SK-N-SH treated with all-trans-retinoic acid at 6 μM for 48 hours (cell line): ENCODE results near the gene KMO.

Source experiments
- ATAC-seq: fragments of 200-7000 bp; cut with Tn5 transposase; 3 replicates; pipeline ENCODE4 v1.9.1; 2020; ENCODE audit warnings: mild to moderate bottlenecking, moderate library complexity
- BACH2 ChIP-seq: fragments of 250-450 bp; sonication (Bioruptor Pico); IDR thresholded peaks from 2 replicates; pipeline ENCODE4 v1.9.0; 2021; ENCODE audit warnings: mild to moderate bottlenecking, borderline replicate concordance
- ESRRG ChIP-seq: fragments of 250-450 bp; sonication (Bioruptor Pico); IDR thresholded peaks from 2 replicates; pipeline ENCODE4 v1.6.1; 2021; ENCODE audit warnings: mild to moderate bottlenecking
- GLIS3 ChIP-seq: fragments of 250-450 bp; sonication (Bioruptor Pico); IDR thresholded peaks from 2 replicates; pipeline ENCODE4 v1.5.0; 2020; ENCODE audit warnings: mild to moderate bottlenecking, moderate library complexity
- ISL1 ChIP-seq: fragments of 250-450 bp; sonication (Bioruptor Pico); IDR thresholded peaks from 2 replicates; pipeline ENCODE4 v2.1.2; 2022; ENCODE audit warnings: mild to moderate bottlenecking, moderate library complexity
- OSR1 ChIP-seq: fragments of 250-450 bp; sonication (Bioruptor Pico); IDR thresholded peaks from 2 replicates; pipeline ENCODE4 v1.8.0; 2022; ENCODE audit warnings: moderate library complexity, mild to moderate bottlenecking, inconsistent platforms
- PPARA ChIP-seq: fragments of 250-450 bp; sonication (Bioruptor Pico); IDR thresholded peaks from 2 replicates; pipeline ENCODE4 v1.5.0; 2020; ENCODE audit warnings: mild to moderate bottlenecking, borderline replicate concordance
- RARB ChIP-seq: fragments of 250-450 bp; sonication (Bioruptor Pico); IDR thresholded peaks from 2 replicates; pipeline ENCODE4 v1.8.0; 2021; ENCODE audit warnings: mild to moderate bottlenecking, moderate library complexity
- TCF4 ChIP-seq: fragments of 250-450 bp; sonication (Bioruptor Pico); IDR thresholded peaks from 2 replicates; pipeline ENCODE4 v1.8.0; 2021; ENCODE audit warnings: mild to moderate bottlenecking, moderate library complexity, borderline replicate concordance
- TOX ChIP-seq: fragments of 250-450 bp; sonication (Bioruptor Pico); IDR thresholded peaks from 2 replicates; pipeline ENCODE4 v1.8.0; 2021; ENCODE audit warnings: mild to moderate bottlenecking, moderate library complexity, borderline replicate concordance
- ZC3H10 ChIP-seq: fragments of 250-450 bp; sonication (Bioruptor Pico); IDR thresholded peaks from 2 replicates; pipeline ENCODE4 v1.5.1; 2021; ENCODE audit warnings: mild to moderate bottlenecking, moderate library complexity
- ZFP30 ChIP-seq: fragments of 450-650 bp; formaldehyde crosslinking; IDR thresholded peaks from 2 replicates; pipeline ENCODE4 v1.5.0; 2022; ENCODE audit warnings: mild to moderate bottlenecking, moderate library complexity
- ZNF70 ChIP-seq: fragments of 450-650 bp; formaldehyde crosslinking; IDR thresholded peaks from 2 replicates; pipeline ENCODE4 v1.5.0; 2020; ENCODE audit warnings: mild to moderate bottlenecking, moderate library complexity
- ZNF8 ChIP-seq: fragments of 450-650 bp; formaldehyde crosslinking; IDR thresholded peaks from 2 replicates; pipeline ENCODE4 v1.5.0; 2020; ENCODE audit warnings: mild to moderate bottlenecking, moderate library complexity
- TF ChIP-seq, protein P1 (sequence below): fragments of 250-450 bp; sonication (Bioruptor Pico); IDR thresholded peaks from 2 replicates; pipeline ENCODE4 v1.5.0; 2020; ENCODE audit warnings: mild to moderate bottlenecking, moderate library complexity
- TF ChIP-seq, protein P2 (sequence below): fragments of 250-450 bp; sonication (Bioruptor Pico); IDR thresholded peaks from 2 replicates; pipeline ENCODE4 v1.8.0; 2020; ENCODE audit warnings: mild to moderate bottlenecking, moderate library complexity, borderline replicate concordance
- TF ChIP-seq, protein P3 (sequence below): fragments of 250-450 bp; sonication (Bioruptor Pico); IDR thresholded peaks from 2 replicates; pipeline ENCODE4 v1.5.1; 2021; ENCODE audit warnings: mild to moderate bottlenecking, moderate library complexity
- TF ChIP-seq, protein P4 (sequence below): fragments of 250-450 bp; sonication (Bioruptor Pico); IDR thresholded peaks from 2 replicates; pipeline ENCODE4 v1.8.0; 2021; ENCODE audit warnings: low read depth, mild to moderate bottlenecking, moderate library complexity, borderline replicate concordance

Gene KMO

DNA sequence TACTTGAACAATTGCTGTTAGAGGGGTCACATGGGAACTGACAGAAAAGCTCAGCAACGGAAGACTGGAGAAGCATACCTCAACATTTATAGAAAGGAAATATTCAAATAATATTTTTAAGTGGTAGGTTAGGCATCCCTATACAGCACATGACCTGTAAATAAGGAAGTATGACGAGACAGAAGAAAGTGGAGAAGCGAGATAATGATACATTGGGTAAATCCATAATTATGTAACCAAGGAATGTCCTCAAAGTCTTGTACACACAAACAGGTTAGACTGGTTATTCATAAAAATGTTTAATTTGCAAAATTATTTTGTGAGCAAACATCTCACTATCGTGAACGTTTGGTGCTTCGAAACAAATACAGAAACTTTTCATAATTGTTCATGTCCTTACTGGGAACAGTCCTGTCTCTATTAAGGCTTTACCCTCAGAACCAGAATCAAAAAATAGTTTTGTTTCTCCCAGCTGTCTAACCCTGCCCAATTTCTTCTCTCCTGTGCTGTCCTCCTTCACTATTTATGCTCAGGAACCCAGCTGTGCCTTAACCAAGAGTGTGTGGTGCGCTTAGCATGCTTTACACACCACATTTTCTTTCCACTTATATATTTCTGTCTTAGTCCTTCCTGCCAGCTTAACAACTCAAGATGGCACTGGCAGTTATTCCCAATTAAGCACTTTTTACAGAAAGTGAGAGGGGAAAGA lies 10.2 kb downstream of the KMO start (continued):
- TF ChIP-seq, protein P1, sequence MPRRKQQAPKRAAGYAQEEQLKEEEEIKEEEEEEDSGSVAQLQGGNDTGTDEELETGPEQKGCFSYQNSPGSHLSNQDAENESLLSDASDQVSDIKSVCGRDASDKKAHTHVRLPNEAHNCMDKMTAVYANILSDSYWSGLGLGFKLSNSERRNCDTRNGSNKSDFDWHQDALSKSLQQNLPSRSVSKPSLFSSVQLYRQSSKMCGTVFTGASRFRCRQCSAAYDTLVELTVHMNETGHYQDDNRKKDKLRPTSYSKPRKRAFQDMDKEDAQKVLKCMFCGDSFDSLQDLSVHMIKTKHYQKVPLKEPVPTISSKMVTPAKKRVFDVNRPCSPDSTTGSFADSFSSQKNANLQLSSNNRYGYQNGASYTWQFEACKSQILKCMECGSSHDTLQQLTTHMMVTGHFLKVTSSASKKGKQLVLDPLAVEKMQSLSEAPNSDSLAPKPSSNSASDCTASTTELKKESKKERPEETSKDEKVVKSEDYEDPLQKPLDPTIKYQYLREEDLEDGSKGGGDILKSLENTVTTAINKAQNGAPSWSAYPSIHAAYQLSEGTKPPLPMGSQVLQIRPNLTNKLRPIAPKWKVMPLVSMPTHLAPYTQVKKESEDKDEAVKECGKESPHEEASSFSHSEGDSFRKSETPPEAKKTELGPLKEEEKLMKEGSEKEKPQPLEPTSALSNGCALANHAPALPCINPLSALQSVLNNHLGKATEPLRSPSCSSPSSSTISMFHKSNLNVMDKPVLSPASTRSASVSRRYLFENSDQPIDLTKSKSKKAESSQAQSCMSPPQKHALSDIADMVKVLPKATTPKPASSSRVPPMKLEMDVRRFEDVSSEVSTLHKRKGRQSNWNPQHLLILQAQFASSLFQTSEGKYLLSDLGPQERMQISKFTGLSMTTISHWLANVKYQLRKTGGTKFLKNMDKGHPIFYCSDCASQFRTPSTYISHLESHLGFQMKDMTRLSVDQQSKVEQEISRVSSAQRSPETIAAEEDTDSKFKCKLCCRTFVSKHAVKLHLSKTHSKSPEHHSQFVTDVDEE (CRISPR knock-in tag): no peak
- TF ChIP-seq, protein P2, sequence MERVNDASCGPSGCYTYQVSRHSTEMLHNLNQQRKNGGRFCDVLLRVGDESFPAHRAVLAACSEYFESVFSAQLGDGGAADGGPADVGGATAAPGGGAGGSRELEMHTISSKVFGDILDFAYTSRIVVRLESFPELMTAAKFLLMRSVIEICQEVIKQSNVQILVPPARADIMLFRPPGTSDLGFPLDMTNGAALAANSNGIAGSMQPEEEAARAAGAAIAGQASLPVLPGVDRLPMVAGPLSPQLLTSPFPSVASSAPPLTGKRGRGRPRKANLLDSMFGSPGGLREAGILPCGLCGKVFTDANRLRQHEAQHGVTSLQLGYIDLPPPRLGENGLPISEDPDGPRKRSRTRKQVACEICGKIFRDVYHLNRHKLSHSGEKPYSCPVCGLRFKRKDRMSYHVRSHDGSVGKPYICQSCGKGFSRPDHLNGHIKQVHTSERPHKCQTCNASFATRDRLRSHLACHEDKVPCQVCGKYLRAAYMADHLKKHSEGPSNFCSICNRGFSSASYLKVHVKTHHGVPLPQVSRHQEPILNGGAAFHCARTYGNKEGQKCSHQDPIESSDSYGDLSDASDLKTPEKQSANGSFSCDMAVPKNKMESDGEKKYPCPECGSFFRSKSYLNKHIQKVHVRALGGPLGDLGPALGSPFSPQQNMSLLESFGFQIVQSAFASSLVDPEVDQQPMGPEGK (CRISPR knock-in tag): no peak
- no peak for TF ChIP-seq ZNF70 (CRISPR knock-in tag)
- TF ChIP-seq ZC3H10 (CRISPR knock-in tag): no peak
- no peak for TF ChIP-seq TCF4 (CRISPR knock-in tag)

DNA sequence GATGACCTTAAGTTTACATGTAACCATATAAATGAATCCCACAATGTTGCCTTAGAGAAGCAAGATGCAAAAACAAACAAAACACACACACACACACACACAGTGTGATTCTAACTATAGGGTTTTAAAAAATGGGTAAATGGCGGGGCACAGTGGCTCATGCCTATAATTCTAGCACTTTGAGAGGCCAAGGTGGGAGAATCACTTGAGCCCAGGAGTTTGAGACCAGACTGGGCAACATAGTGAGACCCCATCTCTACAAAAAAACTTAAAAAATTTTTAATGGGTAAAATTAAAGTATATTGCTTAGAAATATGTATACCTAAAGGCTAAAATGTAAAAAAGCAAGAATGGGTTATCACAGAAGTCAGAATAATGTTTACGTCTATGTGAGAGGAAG lies 15.8 kb downstream of the KMO start:
- no peak for ATAC-seq
- TF ChIP-seq ZFP30 (CRISPR knock-in tag) (no peak), ISL1 (CRISPR knock-in tag) (no peak), ESRRG (CRISPR knock-in tag) (no peak), PPARA (CRISPR knock-in tag) (no peak), OSR1 (CRISPR knock-in tag) (no peak), TOX (CRISPR knock-in tag) (no peak), ZNF8 (CRISPR knock-in tag) (no peak), GLIS3 (CRISPR knock-in tag) (no peak), RARB (CRISPR knock-in tag) (no peak), BACH2 (CRISPR knock-in tag) (no peak)
- TF ChIP-seq, protein P3, sequence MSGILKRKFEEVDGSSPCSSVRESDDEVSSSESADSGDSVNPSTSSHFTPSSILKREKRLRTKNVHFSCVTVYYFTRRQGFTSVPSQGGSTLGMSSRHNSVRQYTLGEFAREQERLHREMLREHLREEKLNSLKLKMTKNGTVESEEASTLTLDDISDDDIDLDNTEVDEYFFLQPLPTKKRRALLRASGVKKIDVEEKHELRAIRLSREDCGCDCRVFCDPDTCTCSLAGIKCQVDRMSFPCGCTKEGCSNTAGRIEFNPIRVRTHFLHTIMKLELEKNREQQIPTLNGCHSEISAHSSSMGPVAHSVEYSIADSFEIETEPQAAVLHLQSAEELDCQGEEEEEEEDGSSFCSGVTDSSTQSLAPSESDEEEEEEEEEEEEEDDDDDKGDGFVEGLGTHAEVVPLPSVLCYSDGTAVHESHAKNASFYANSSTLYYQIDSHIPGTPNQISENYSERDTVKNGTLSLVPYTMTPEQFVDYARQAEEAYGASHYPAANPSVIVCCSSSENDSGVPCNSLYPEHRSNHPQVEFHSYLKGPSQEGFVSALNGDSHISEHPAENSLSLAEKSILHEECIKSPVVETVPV (CRISPR knock-in tag): no peak
- TF ChIP-seq, protein P4, sequence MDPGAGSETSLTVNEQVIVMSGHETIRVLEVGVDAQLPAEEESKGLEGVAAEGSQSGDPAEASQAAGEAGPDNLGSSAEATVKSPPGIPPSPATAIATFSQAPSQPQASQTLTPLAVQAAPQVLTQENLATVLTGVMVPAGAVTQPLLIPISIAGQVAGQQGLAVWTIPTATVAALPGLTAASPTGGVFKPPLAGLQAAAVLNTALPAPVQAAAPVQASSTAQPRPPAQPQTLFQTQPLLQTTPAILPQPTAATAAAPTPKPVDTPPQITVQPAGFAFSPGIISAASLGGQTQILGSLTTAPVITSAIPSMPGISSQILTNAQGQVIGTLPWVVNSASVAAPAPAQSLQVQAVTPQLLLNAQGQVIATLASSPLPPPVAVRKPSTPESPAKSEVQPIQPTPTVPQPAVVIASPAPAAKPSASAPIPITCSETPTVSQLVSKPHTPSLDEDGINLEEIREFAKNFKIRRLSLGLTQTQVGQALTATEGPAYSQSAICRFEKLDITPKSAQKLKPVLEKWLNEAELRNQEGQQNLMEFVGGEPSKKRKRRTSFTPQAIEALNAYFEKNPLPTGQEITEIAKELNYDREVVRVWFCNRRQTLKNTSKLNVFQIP (CRISPR knock-in tag): no peak
- TF ChIP-seq, protein P2 (CRISPR knock-in tag): no peak

DNA sequence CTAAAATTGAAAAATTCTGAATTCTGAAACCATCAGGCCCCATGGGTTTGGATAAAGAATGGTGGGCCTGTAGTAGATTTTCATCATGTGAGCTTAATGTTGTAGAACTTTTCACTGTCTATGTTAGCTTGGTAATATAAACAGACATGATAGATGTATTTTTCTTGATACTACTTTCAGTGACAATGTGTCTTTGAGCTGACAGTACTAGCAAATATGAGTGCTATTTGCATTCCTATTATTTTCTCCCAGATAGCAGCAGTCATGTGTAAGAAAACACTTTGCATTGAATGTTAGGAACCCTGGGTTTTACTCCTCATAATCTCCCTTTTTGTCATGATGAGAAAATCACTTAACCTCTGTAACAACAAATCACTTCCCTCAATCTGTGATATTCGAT lies 18.1 kb downstream of the KMO start:
- ATAC-seq: no peak
- TF ChIP-seq, protein P4 (CRISPR knock-in tag): no peak
- TF ChIP-seq TOX (CRISPR knock-in tag) (no peak), ZC3H10 (CRISPR knock-in tag) (no peak), ZNF70 (CRISPR knock-in tag) (no peak)
- TF ChIP-seq, all 23 proteins: peak for 0
